GM21447 (cell line): ENCODE measurements around the gene CEP89.
"Not testable (repeated sequence)": the region's sequence is repeated elsewhere in the genome, so short reads cannot be mapped to it uniquely, and the experiment has no call there.

Experiments
- ATAC-seq: cut with Tn5 transposase; IDR thresholded peaks from one replicate; pipeline ENCODE4 v1.9.1; 2021; ENCODE audit not compliant: unreplicated experiment

Gene CEP89

GRCh38 chr19:32969549-32969948, 2.2 kb downstream of the CEP89 start:
- no peak for ATAC-seq

- ATAC-seq: no peak
Observed at GRCh38 chr19:32966750-32967149, 5.0 kb downstream of the CEP89 start.

DNA sequence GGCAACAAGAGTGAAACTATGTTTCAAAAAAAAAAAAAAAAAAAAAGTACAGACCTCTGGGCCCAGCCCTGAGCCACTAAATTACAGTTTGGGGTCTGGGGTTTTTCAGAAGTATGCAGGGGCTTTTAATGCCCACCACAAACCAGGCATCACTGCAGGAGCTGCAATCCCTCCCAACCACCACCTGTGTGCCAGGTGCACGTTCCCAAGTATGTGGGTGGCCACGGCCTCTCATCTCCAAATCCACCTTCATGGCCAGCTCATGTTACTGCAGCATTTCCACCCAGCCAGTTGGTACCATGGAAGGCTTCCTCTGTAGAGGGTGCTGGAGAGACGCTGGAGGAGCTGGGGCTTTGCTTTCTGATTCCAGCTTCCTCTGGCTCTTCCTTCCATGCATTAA, 26.5 kb downstream of the CEP89 start:
- no peak for ATAC-seq

- not testable (repeated sequence) for ATAC-seq
Observed at GRCh38 chr19:32941273-32941672, 30.5 kb downstream of the CEP89 start.

GRCh38 chr19:32936065-32936464, 35.7 kb downstream of the CEP89 start:
- ATAC-seq: no peak

- no peak for ATAC-seq
Observed at GRCh38 chr19:32935629-32936028, 36.1 kb downstream of the CEP89 start.

GRCh38 chr19:32933571-32933970, 38.2 kb downstream of the CEP89 start:
- ATAC-seq: no peak

DNA sequence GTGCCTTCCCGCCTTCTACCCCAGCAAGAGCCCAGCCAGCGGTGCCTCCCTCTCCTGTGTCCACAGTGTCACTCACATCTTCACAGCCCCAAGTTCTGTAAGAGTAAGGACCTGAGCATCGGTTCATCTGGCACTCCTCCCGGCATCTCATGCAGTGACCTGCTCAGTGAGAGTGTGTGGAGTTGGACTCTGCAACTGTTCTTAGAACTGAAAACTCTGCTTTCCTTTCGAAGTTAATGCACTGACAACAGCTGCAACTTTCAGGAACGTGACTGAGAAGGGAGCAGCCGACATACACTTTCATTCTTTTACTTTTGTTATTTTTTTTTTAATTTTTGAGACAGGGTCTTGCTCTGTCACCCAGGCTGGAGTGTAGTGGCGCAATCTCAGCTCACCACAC, 41.2 kb downstream of the CEP89 start:
- ATAC-seq: no peak

GRCh38 chr19:32928806-32929205, 43.0 kb downstream of the CEP89 start:
- ATAC-seq: no peak

- no peak for ATAC-seq
Observed at GRCh38 chr19:32924200-32924599, 47.6 kb downstream of the CEP89 start.

GRCh38 chr19:32921624-32922023, 50.1 kb downstream of the CEP89 start:
- no peak for ATAC-seq

DNA sequence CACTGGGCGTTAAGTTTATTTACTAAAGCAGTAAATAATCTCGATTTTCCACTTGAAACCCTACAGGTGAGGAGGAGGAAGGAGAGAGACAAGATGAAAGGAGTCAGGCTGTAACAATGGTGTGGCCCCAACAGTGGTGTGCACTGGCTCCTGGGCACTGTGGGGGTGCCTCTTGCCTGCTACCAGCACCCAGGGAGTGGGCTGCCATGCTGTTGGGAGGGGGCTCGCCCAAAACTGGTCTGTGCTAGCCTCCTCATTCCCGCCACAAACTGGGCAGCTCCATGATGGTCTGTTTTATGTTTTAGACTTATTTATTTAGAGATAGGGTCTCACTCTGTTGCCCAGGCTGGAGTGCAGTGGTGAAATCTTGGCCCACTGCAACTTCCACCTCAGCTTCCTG, 52.4 kb downstream of the CEP89 start:
- no peak for ATAC-seq

DNA sequence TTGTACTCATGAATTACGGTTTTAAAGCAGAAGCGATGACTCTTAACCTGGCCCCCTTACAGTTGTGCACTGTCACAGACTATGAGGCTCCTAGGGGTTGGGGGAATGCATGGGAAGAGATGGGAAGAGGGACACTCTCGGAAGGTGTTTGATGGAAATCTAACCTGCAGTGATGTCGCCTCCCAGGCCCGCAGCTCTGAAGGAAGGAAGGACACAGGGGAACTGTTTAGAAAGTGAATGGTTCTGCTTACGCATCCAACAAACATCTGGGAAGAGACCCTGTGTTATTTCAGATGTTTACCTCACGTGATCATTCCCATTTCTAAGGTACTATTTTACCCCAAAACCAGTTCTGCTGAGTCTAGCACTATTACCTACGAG, 54.2 kb downstream of the CEP89 start:
- ATAC-seq: no peak

- no peak for ATAC-seq
Observed at GRCh38 chr19:32916969-32917615, 54.7 kb downstream of the CEP89 start.

- ATAC-seq: no peak
Observed at GRCh38 chr19:32914879-32915660, 56.7 kb downstream of the CEP89 start.

GRCh38 chr19:32911467-32911866, 60.3 kb downstream of the CEP89 start:
- ATAC-seq: no peak

DNA sequence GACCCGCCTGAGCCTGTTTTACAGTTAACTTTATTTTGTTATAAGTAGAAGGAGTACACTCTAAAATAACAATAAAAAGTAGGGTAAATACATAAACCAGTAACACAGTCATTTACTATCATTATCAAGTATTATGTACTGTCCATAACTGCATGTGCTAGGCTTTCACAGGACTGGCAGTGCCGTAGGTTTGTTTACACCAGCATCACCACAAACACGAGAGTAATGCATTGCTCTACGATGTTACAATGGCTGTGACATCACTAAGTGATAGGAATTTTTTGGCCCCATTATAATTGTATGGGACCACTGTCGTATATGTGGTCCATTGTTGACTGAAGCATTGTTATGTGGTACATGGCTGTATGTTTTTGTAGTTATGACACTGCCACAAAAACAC, 60.9 kb downstream of the CEP89 start:
- no peak for ATAC-seq

DNA sequence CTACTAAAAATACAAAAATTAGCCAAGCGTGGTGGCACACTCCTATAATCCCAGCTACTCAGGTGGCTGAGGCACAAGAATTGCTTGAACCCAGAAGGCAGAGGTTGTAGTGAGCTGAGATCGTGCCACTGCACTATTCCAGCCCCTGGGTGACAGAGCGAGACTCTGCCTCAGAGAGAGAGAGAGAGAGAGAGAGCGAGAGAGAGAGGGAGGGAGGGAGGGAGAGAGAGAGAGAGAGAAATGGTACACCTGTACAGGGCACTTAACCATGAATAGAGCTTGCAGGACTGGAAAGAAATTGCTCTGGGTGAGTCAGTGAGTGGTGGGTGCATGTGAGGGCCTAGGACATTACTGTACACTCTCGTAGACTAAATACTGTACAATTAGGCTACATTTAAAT, 61.7 kb downstream of the CEP89 start:
- ATAC-seq: no peak

GRCh38 chr19:32909257-32909656, 62.5 kb downstream of the CEP89 start:
- no peak for ATAC-seq

GRCh38 chr19:32908641-32909190, 63.0 kb downstream of the CEP89 start:
- ATAC-seq: no peak

DNA sequence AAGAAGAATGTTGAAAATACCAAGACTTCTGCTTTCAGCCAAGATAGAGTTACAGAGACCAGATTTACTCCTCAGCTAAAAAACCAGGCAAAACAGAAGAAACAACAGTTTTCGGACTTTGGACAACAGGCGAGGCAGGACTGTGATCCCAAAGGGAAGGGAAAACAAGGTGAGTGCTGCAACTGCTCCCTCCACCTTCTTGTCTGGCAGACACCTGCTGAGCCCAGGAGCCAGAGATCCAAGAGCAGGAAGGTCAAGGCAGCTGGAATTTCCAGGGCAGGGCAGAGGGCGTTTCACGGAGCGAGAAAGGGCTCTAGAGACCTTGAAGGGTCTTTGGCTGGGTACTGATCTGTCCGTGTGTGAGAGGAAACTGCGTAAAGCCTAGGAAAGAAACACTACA, 69.3 kb downstream of the CEP89 start:
- no peak for ATAC-seq

DNA sequence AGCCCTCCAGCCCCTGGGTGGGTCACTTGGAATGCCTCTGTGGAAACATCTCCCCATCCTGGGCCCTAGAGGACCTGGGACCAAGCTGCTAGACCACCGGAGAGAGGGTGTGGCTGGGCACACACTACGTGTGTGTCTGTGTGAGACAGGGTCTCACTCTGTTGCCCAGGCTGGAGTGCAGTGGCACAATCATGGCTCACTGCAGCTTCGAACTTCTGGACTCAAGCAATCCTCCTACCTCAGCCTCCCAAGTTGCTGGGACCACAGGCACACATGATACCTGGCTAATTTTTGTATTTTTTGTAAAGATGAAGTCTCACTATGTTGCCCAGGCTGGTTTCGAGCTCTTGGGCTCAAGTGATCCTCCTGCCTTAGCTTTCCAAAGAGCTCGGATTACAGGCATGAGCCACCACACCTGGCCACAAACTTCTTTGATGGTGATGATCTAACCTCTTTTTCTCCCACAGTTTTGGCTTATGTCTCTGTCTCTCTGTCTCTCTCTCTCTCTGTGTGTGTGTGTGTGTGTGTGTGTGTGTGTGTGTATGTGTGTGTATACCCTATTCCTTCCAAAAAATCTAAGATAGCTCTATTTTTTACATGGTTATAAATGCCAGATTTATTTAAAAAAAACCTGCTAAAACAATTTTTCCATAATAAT, 70.1 kb downstream of the CEP89 start:
- ATAC-seq: no peak
